Measurements from ENCODE around the gene DISC1.
"Not testable (repeated sequence)": the region's sequence is repeated elsewhere in the genome, so short reads cannot be mapped to it uniquely, and the experiment has no call there.

- TF ChIP-seq POLR2A, CTCF (IDR thresholded peaks at IDR 0.05): not testable (repeated sequence)
Measured at GRCh38 chr1:231645634-231646033, 19.0 kb downstream of the DISC1 start.

Data from uterus (tissue), 2 donors.